HCT116 (cell line): ENCODE results near the gene ENHO. TPM values are rescaled to one million over a fixed set of nuclear protein-coding genes. Genes with fewer than 3 reads are reported as not detected.

ENCODE experiments used
- ATAC-seq: fragments of 200-7000 bp; cut with Tn5 transposase; 2 replicates; pipeline ENCODE4 v1.9.1; 2020; ENCODE audit warnings: mild to moderate bottlenecking, moderate library complexity
- BruUV-seq: library from RNA; stranded (reverse); fragments of 400-500 nt; replicated peaks from 2 replicates; lab custom pipeline; 2021; lab: Mats Ljungman, UMichigan
- CTCF ChIA-PET: fragments of 300-600 bp; sonication (Branson Sonifier 250); formaldehyde crosslinking; loops from one replicate; lab custom pipeline; 2021; ENCODE audit warnings: antibody characterized with exemption; lab: Charles Lee
- POLR2A ChIA-PET: fragments of 300-600, 350-600 bp; sonication (Branson Sonifier 250); formaldehyde crosslinking; loops from one replicate; lab custom pipeline; 2021; ENCODE audit warnings: antibody characterized with exemption; lab: Charles Lee
- RAD21 ChIA-PET, 2 experiments: fragments of 300-600 bp; sonication (Branson Sonifier 250); formaldehyde crosslinking; loops; one replicate each; lab custom pipeline; 2023; ENCODE audit warnings: low total read pairs in 2 of 2; ENCODE audit not compliant: uncharacterized antibody in 2 of 2, unreplicated experiment in 2 of 2, low non-redundant PET in 1 of 2; lab: Charles Lee
- DNase-seq: peaks from one replicate; pipeline ENCODE4 v3.0.0-alpha.2; 2010; ENCODE audit warnings: low read depth, low spot score
- H2AFZ ChIP-seq: fragments of 200-600 bp; shearing (Covaris generic), sonication (generic); 2 replicates; pipeline ENCODE4 v1.6.1; 2017; ENCODE audit warnings: low read depth, mixed run types, mixed read lengths, antibody characterized with exemption, low read length; ENCODE audit not compliant: poor library complexity, severe bottlenecking
- H3K27ac ChIP-seq: 2 replicates; pipeline ENCODE4 v1.5.1; 2012; ENCODE audit warnings: low read depth, low read length
- H3K27me3 ChIP-seq: fragments of 200-600 bp; sonication (generic); 2 replicates; pipeline ENCODE4 v1.6.1; 2016; ENCODE audit warnings: mixed run types, low read length, mixed read lengths; ENCODE audit not compliant: insufficient read depth
- H3K36me3 ChIP-seq, 2 experiments: fragments of 200-500 bp in 1 of 2; fragments of 200-600 bp in 1 of 2; sonication (Bioruptor generic) in 1 of 2; sonication (generic) in 1 of 2; 2 replicates each; pipeline versions ENCODE4 v1.5.1 to v1.6.1; 2014 to 2016; ENCODE audit warnings: low read length in 2 of 2, inconsistent platforms in 1 of 2, mixed read lengths in 1 of 2, mixed run types in 1 of 2; ENCODE audit not compliant: insufficient read depth in 2 of 2, control insufficient read depth in 1 of 2
- H3K4me1 ChIP-seq, 2 experiments: fragments of 200-600 bp in 1 of 2; sonication (generic) in 1 of 2; 2 replicates each; pipeline versions ENCODE4 v1.5.1 to v1.6.1; 2012 to 2017; ENCODE audit warnings: low read length in 2 of 2, inconsistent platforms in 1 of 2, mild to moderate bottlenecking in 1 of 2, mixed read lengths in 1 of 2, mixed run types in 1 of 2, moderate library complexity in 1 of 2; ENCODE audit not compliant: insufficient read depth in 2 of 2, control insufficient read depth in 1 of 2
- H3K4me2 ChIP-seq: fragments of 200-600 bp; sonication (generic); 2 replicates; pipeline ENCODE4 v1.6.1; 2017; ENCODE audit warnings: mixed run types, low read length, mixed read lengths
- H3K4me3 ChIP-seq, 2 experiments: fragments of 200-600 bp in 1 of 2; sonication (generic) in 1 of 2; replicated peaks in 1 of 2; 2 replicates each; pipeline ENCODE4 v1.5.1; 2011 to 2016; ENCODE audit warnings: low read length in 2 of 2, control low read depth in 1 of 2, low read depth in 1 of 2, mild to moderate bottlenecking in 1 of 2, mixed read lengths in 1 of 2, mixed run types in 1 of 2
- H3K79me2 ChIP-seq: fragments of 200-600 bp; sonication (generic); 2 replicates; pipeline ENCODE4 v1.6.1; 2017; ENCODE audit warnings: mild to moderate bottlenecking, mixed run types, low read length, moderate library complexity, mixed read lengths; ENCODE audit not compliant: insufficient read depth
- H3K9ac ChIP-seq: fragments of 200-600 bp; sonication (generic); 2 replicates; pipeline ENCODE4 v1.6.1; 2016; ENCODE audit warnings: low read length, mixed read lengths
- H3K9me2 ChIP-seq: fragments of 200-600 bp; sonication (generic), shearing (Covaris generic); 2 replicates; pipeline ENCODE4 v1.6.1; 2017; ENCODE audit warnings: mixed run types, mild to moderate bottlenecking, moderate library complexity; ENCODE audit not compliant: insufficient read depth
- H3K9me3 ChIP-seq, 2 experiments: fragments of 200-500 bp in 1 of 2; fragments of 200-600 bp in 1 of 2; sonication (Bioruptor generic) in 1 of 2; sonication (generic) in 1 of 2; 2 replicates each; pipeline ENCODE4 v1.6.1; 2014 to 2017; ENCODE audit warnings: low read length in 2 of 2, mixed read lengths in 2 of 2, inconsistent platforms in 1 of 2, low read depth in 1 of 2, mild to moderate bottlenecking in 1 of 2, mixed run types in 1 of 2, moderate library complexity in 1 of 2; ENCODE audit not compliant: control insufficient read depth in 1 of 2, insufficient read depth in 1 of 2
- H4K20me1 ChIP-seq: fragments of 200-600 bp; sonication (generic), shearing (Covaris generic); 2 replicates; pipeline ENCODE4 v1.6.1; 2017; ENCODE audit warnings: mixed run types, mild to moderate bottlenecking, moderate library complexity; ENCODE audit not compliant: insufficient read depth
- CBX3 ChIP-seq: IDR thresholded peaks from 2 replicates; pipeline ENCODE4 v1.6.1; 2012; ENCODE audit warnings: low read depth
- EGR1 ChIP-seq: IDR thresholded peaks from 2 replicates; pipeline ENCODE4 v1.6.1; 2012; ENCODE audit warnings: low read depth
- ELF1 ChIP-seq: IDR thresholded peaks from 2 replicates; pipeline ENCODE4 v1.6.1; 2012; ENCODE audit warnings: low read depth, borderline replicate concordance
- EZH2 ChIP-seq: fragments of 200-600 bp; sonication (generic); IDR thresholded peaks from 2 replicates; pipeline ENCODE4 v1.6.1; 2017; ENCODE audit warnings: antibody characterized with exemption, mixed run types
- EZH2phosphoT487 ChIP-seq: fragments of 200-600 bp; IDR thresholded peaks from 2 replicates; pipeline ENCODE4 v1.6.1; 2018; ENCODE audit warnings: antibody characterized with exemption, borderline replicate concordance
- FOSL1 ChIP-seq: IDR thresholded peaks from 2 replicates; pipeline ENCODE4 v1.6.1; 2012; ENCODE audit warnings: low read depth
- RAD21 ChIP-seq: IDR thresholded peaks from 2 replicates; pipeline ENCODE4 v1.6.1; 2012; ENCODE audit warnings: low read depth, mild to moderate bottlenecking
- SIN3A ChIP-seq: IDR thresholded peaks from 2 replicates; pipeline ENCODE4 v1.6.1; 2012; ENCODE audit warnings: low read depth
- SP1 ChIP-seq: IDR thresholded peaks from 2 replicates; pipeline ENCODE4 v1.6.1; 2012; ENCODE audit warnings: low read depth
- ZFX ChIP-seq: fragments of 450-650 bp; IDR thresholded peaks from 2 replicates; pipeline ENCODE4 v1.6.1; 2017
- ZNF274 ChIP-seq: fragments of 200-500 bp; sonication (Bioruptor generic); IDR thresholded peaks from 2 replicates; pipeline ENCODE4 v1.6.1; 2014; ENCODE audit warnings: mild to moderate bottlenecking, low read depth, low read length, inconsistent platforms
- intact Hi-C: fragments of 100-400 bp; cut with micrococcal nuclease; formaldehyde crosslinking; loops from 2 replicates; pipeline ENCODE4 v1.10.0; 2022
- total RNA-seq: library from RNA; stranded (reverse); gene quantifications from one replicate; pipeline ENCODE4 v1.2.1, GENCODE V29; 2021; ENCODE audit not compliant: unreplicated experiment
- TF ChIP-seq, protein P1 (sequence below): IDR thresholded peaks from 2 replicates; pipeline ENCODE4 v1.6.1; 2012
- TF ChIP-seq, protein P2 (sequence below): IDR thresholded peaks from 2 replicates; pipeline ENCODE4 v1.6.1; 2012
- TF ChIP-seq, protein P3 (sequence below): IDR thresholded peaks from 2 replicates; pipeline ENCODE4 v1.6.1; 2012; ENCODE audit warnings: low read depth
- TF ChIP-seq, protein P4 (sequence below): IDR thresholded peaks from 2 replicates; pipeline ENCODE4 v1.6.1; 2011; ENCODE audit warnings: mild to moderate bottlenecking, low read length, moderate library complexity; ENCODE audit not compliant: insufficient replicate concordance; ENCODE audit errors: extremely low read depth

The ENHO gene
- total RNA-seq, 1 experiment from 2014 or later: 6.1 TPM

DNA sequence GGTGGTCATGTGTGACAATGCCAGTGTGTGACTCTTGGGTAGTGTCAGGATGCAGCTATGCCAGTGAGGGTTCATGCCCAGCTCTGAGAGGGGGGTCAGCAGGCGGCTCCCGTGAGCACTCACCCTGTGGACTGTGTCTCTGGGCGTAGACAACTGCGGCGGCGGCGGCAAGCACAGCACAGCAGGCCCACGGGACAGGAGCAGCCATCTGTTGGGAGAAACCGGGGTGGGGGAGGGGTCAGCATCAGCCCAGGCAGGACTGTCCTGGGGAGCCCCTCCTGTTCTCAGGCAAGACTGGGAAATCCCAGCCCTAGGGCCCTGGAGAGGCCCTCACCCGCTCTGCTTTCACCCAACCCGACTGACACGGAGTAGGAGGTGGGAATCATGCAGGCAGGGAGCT, 46.0 kb upstream of the ENHO start (continued):
- no peak for TF ChIP-seq SIN3A
- TF ChIP-seq, protein P1, sequence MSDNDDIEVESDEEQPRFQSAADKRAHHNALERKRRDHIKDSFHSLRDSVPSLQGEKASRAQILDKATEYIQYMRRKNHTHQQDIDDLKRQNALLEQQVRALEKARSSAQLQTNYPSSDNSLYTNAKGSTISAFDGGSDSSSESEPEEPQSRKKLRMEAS: no peak
- TF ChIP-seq ZNF274: no peak

DNA sequence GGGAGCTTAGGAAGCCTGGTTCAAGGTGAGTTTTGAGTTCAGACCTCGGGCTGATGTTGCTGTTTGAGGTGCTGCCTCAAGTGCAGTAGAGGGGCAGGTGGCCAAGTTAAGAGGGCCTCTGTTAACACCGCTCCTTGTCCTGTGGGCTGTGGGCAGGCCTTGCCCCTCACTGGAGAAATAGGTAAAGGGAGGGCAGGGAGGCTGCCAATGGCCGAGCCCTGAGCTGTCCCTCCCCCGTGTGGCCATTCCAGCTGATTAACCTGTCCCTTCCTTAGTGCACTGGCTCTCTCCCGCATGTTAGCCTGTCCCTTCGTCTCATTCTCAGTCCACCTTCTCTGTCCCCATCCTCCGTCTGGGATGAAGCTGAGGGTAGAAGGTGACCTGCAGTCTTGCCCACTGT, 45.3 kb upstream of the ENHO start:
- intact Hi-C loops: no loop called here
- RAD21 ChIA-PET: no interaction called here
- no peak for TF ChIP-seq SIN3A
- Histone ChIP-seq H3K4me1 (no peaks in the 10 kb centered on the region; a peak in 1 of 4 replicates), H3K9ac (no peak overlapping the region), H3K4me3 (no peak overlapping the region), H3K9me2 (no peaks in the 10 kb centered on the region), H4K20me1 (no peaks in the 10 kb centered on the region), H3K36me3 (no peaks in the 10 kb centered on the region), H3K4me2 (no peak overlapping the region), H3K9me3 (no peaks in the 10 kb centered on the region), H2AFZ (no peak overlapping the region), H3K27me3 (no peaks in the 10 kb centered on the region), H3K79me2 (no peaks in the 10 kb centered on the region), H3K27ac (no peak overlapping the region)
- ATAC-seq (no peak), DNase-seq (no peak)
- POLR2A ChIA-PET: no interaction called here
- CTCF ChIA-PET: no interaction called here
- no TSS peak for BruUV-seq

DNA sequence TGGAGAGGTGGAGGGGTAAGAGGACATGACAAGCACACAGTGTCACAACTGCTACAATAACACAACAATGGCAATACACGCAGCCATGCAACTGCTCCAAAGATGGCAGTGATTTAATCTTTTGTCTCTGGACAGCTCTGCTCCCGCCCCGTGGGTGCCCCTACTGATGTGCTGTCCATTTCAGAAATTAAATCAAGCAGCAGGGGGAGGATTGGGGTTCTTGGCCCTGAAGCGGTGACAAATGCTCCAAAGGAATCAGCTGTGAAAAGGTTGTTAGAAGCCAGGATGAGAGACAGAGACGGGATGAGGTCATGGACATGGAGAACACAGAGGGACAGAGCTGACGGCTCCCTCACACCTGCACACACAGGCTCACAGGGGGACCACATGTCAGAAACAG, 44.2 kb upstream of the ENHO start:
- no peak for DNase-seq
- intact Hi-C loops: no loop called here
- Histone ChIP-seq H3K4me1 (no peaks in the 10 kb centered on the region; a peak in 1 of 4 replicates), H3K4me2 (no peak overlapping the region), H3K9me2 (no peaks in the 10 kb centered on the region), H3K27me3 (no peaks in the 10 kb centered on the region), H3K4me3 (no peak overlapping the region), H3K9me3 (no peaks in the 10 kb centered on the region), H3K9ac (no peak overlapping the region), H4K20me1 (no peaks in the 10 kb centered on the region), H3K79me2 (no peaks in the 10 kb centered on the region), H2AFZ (no peak overlapping the region), H3K36me3 (no peaks in the 10 kb centered on the region), H3K27ac (no peak overlapping the region)
- POLR2A ChIA-PET: no interaction called here
- no peak for ATAC-seq
- TF ChIP-seq EZH2: no peak
- TF ChIP-seq RAD21: no peak
- TF ChIP-seq ZNF274: no peak
- TF ChIP-seq SP1: no peak
- no peak for TF ChIP-seq ZFX
- no peak for TF ChIP-seq ELF1
- TF ChIP-seq CBX3: no peak
- no peak for TF ChIP-seq FOSL1
- TF ChIP-seq, protein P2, sequence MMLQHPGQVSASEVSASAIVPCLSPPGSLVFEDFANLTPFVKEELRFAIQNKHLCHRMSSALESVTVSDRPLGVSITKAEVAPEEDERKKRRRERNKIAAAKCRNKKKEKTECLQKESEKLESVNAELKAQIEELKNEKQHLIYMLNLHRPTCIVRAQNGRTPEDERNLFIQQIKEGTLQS: no peak
- TF ChIP-seq EZH2phosphoT487: no peak
- no peak for TF ChIP-seq EGR1
- TF ChIP-seq, protein P3, sequence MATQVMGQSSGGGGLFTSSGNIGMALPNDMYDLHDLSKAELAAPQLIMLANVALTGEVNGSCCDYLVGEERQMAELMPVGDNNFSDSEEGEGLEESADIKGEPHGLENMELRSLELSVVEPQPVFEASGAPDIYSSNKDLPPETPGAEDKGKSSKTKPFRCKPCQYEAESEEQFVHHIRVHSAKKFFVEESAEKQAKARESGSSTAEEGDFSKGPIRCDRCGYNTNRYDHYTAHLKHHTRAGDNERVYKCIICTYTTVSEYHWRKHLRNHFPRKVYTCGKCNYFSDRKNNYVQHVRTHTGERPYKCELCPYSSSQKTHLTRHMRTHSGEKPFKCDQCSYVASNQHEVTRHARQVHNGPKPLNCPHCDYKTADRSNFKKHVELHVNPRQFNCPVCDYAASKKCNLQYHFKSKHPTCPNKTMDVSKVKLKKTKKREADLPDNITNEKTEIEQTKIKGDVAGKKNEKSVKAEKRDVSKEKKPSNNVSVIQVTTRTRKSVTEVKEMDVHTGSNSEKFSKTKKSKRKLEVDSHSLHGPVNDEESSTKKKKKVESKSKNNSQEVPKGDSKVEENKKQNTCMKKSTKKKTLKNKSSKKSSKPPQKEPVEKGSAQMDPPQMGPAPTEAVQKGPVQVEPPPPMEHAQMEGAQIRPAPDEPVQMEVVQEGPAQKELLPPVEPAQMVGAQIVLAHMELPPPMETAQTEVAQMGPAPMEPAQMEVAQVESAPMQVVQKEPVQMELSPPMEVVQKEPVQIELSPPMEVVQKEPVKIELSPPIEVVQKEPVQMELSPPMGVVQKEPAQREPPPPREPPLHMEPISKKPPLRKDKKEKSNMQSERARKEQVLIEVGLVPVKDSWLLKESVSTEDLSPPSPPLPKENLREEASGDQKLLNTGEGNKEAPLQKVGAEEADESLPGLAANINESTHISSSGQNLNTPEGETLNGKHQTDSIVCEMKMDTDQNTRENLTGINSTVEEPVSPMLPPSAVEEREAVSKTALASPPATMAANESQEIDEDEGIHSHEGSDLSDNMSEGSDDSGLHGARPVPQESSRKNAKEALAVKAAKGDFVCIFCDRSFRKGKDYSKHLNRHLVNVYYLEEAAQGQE: no peak
- TF ChIP-seq, protein P4, sequence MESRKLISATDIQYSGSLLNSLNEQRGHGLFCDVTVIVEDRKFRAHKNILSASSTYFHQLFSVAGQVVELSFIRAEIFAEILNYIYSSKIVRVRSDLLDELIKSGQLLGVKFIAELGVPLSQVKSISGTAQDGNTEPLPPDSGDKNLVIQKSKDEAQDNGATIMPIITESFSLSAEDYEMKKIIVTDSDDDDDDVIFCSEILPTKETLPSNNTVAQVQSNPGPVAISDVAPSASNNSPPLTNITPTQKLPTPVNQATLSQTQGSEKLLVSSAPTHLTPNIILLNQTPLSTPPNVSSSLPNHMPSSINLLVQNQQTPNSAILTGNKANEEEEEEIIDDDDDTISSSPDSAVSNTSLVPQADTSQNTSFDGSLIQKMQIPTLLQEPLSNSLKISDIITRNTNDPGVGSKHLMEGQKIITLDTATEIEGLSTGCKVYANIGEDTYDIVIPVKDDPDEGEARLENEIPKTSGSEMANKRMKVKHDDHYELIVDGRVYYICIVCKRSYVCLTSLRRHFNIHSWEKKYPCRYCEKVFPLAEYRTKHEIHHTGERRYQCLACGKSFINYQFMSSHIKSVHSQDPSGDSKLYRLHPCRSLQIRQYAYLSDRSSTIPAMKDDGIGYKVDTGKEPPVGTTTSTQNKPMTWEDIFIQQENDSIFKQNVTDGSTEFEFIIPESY: no peak
- BruUV-seq: no TSS peak
- CTCF ChIA-PET: no interaction called here
- RAD21 ChIA-PET: no interaction called here
